GM23338 (cell line): Measurements from ENCODE around the gene EPHA4. TPM values are rescaled to one million over a fixed set of nuclear protein-coding genes. Genes with fewer than 3 reads are reported as not detected.

Source experiments
- ATAC-seq: fragments of 200-7000 bp; cut with Tn5 transposase; 3 replicates; pipeline ENCODE4 v1.9.1; 2020
- DNase-seq: peaks from one replicate; pipeline ENCODE4 v3.0.0-alpha.2; 2015; ENCODE audit warnings: low spot score
- H2AFZ ChIP-seq: fragments of 200-600 bp; sonication (generic); 2 replicates; pipeline ENCODE4 v1.8.0; 2016; ENCODE audit warnings: antibody characterized with exemption, mild to moderate bottlenecking, moderate library complexity
- H3F3A ChIP-seq: fragments of 200-600 bp; sonication (generic); replicated peaks from 2 replicates; pipeline ENCODE4 v1.8.0; 2017; ENCODE audit warnings: antibody characterized with exemption, mixed run types, low read depth
- H3K27ac ChIP-seq: fragments of 200-600 bp; sonication (generic); 2 replicates; pipeline ENCODE4 v1.6.1; 2016; ENCODE audit warnings: low read depth
- H3K27me3 ChIP-seq: fragments of 200-600 bp; sonication (generic); 2 replicates; pipeline ENCODE4 v1.8.0; 2016; ENCODE audit warnings: mild to moderate bottlenecking, mixed run types, moderate library complexity; ENCODE audit not compliant: insufficient read depth
- H3K36me3 ChIP-seq: fragments of 200-600 bp; sonication (generic); 2 replicates; pipeline ENCODE4 v1.8.0; 2016; ENCODE audit warnings: mild to moderate bottlenecking; ENCODE audit not compliant: insufficient read depth
- H3K4me1 ChIP-seq: fragments of 200-600 bp; sonication (generic); 2 replicates; pipeline ENCODE4 v1.8.0; 2016; ENCODE audit warnings: mild to moderate bottlenecking, moderate library complexity; ENCODE audit not compliant: insufficient read depth
- H3K4me2 ChIP-seq: fragments of 200-600 bp; sonication (generic); 2 replicates; pipeline ENCODE4 v1.7.1; 2017; ENCODE audit warnings: mixed run types
- H3K4me3 ChIP-seq: fragments of 200-600 bp; sonication (generic); 2 replicates; pipeline ENCODE4 v1.6.1; 2016; ENCODE audit warnings: mixed run types
- H3K79me2 ChIP-seq: fragments of 200-600 bp; sonication (generic); replicated peaks from 2 replicates; pipeline ENCODE4 v1.8.0; 2017; ENCODE audit warnings: mild to moderate bottlenecking; ENCODE audit not compliant: insufficient read depth
- H3K9me2 ChIP-seq: fragments of 200-600 bp; sonication (generic); 2 replicates; pipeline ENCODE4 v1.8.0; 2017; ENCODE audit not compliant: insufficient read depth
- H4K20me1 ChIP-seq: fragments of 200-600 bp; sonication (generic); replicated peaks from 2 replicates; pipeline ENCODE4 v1.8.0; 2017; ENCODE audit warnings: mild to moderate bottlenecking; ENCODE audit not compliant: insufficient read depth
- H3K27ac Mint-ChIP-seq: 2 replicates; pipeline ENCODE4 v1.8.0; 2020; ENCODE audit warnings: inconsistent platforms, mild to moderate bottlenecking, moderate library complexity, mixed read lengths
- H3K27me3 Mint-ChIP-seq: 3 replicates; pipeline ENCODE4 v1.8.0; 2022; ENCODE audit warnings: low read depth, mild to moderate bottlenecking, moderate library complexity, mixed read lengths, inconsistent platforms; ENCODE audit not compliant: insufficient read depth, poor library complexity
- H3K36me3 Mint-ChIP-seq: 3 replicates; pipeline ENCODE4 v1.8.0; 2021; ENCODE audit warnings: low read depth, mild to moderate bottlenecking, inconsistent platforms, moderate library complexity, mixed read lengths
- H3K4me1 Mint-ChIP-seq: 3 replicates; pipeline ENCODE4 v1.8.0; 2020; ENCODE audit warnings: mild to moderate bottlenecking, inconsistent platforms, mixed read lengths
- H3K4me3 Mint-ChIP-seq: 3 replicates; pipeline ENCODE4 v1.8.0; 2021; ENCODE audit warnings: moderate library complexity, mild to moderate bottlenecking, inconsistent platforms, mixed read lengths
- H3K9me3 Mint-ChIP-seq: 3 replicates; pipeline ENCODE4 v1.8.0; 2020; ENCODE audit warnings: moderate library complexity, mild to moderate bottlenecking, inconsistent platforms, mixed read lengths
- CREB1 ChIP-seq: fragments of 250-450 bp; sonication (Bioruptor Pico); IDR thresholded peaks from 2 replicates; pipeline ENCODE4 v1.5.0; 2020; ENCODE audit warnings: low read depth, mild to moderate bottlenecking, moderate library complexity
- CTCF ChIP-seq, 2 experiments: fragments of 200-600 bp in 1 of 2; sonication (generic) in 1 of 2; conservative IDR thresholded peaks; 2 replicates each; pipeline versions ENCODE4 v1.5.1 to v1.6.1; 2016 to 2017; ENCODE audit warnings: antibody characterized with exemption in 2 of 2, low read depth in 2 of 2, mild to moderate bottlenecking in 2 of 2, moderate library complexity in 1 of 2
- ETS1 ChIP-seq: IDR thresholded peaks from 2 replicates; pipeline ENCODE4 v1.6.1; 2016; ENCODE audit warnings: antibody characterized with exemption
- EZH2 ChIP-seq: fragments of 200-600 bp; sonication (generic); IDR thresholded peaks from one replicate; pipeline ENCODE4 v1.8.0; 2017; ENCODE audit warnings: antibody characterized with exemption, mild to moderate bottlenecking, low read depth; ENCODE audit not compliant: unreplicated experiment
- EZH2phosphoT487 ChIP-seq: fragments of 200-600 bp; sonication (generic); IDR thresholded peaks from one replicate; pipeline ENCODE4 v1.8.1; 2018; ENCODE audit warnings: antibody characterized with exemption; ENCODE audit not compliant: unreplicated experiment
- JUNB ChIP-seq: IDR thresholded peaks from one replicate; pipeline ENCODE4 v1.6.1; 2016; ENCODE audit warnings: antibody characterized with exemption; ENCODE audit not compliant: unreplicated experiment
- NANOG ChIP-seq: IDR thresholded peaks from 2 replicates; pipeline ENCODE4 v1.6.1; 2016; ENCODE audit warnings: antibody characterized with exemption, borderline replicate concordance
- POLR2AphosphoS5 ChIP-seq: IDR thresholded peaks from 2 replicates; pipeline ENCODE4 v1.6.1; 2016; ENCODE audit warnings: antibody characterized with exemption, low read depth
- REST ChIP-seq: IDR thresholded peaks from one replicate; pipeline ENCODE4 v1.6.1; 2018; ENCODE audit warnings: antibody characterized with exemption; ENCODE audit not compliant: unreplicated experiment
- STAT1 ChIP-seq: IDR thresholded peaks from one replicate; pipeline ENCODE4 v1.6.1; 2016; ENCODE audit warnings: antibody characterized with exemption; ENCODE audit not compliant: unreplicated experiment
- ZNF114 ChIP-seq: fragments of 250-450 bp; sonication (Bioruptor Pico); IDR thresholded peaks from 2 replicates; pipeline ENCODE4 v1.5.0; 2020; ENCODE audit warnings: mild to moderate bottlenecking, moderate library complexity
- ZNF331 ChIP-seq: fragments of 250-450 bp; sonication (Bioruptor Pico); IDR thresholded peaks from 2 replicates; pipeline ENCODE4 v1.5.0; 2020; ENCODE audit warnings: low read depth, mild to moderate bottlenecking, moderate library complexity
- ZNF462 ChIP-seq: fragments of 250-450 bp; sonication (Bioruptor Pico); IDR thresholded peaks from 2 replicates; pipeline ENCODE4 v1.5.0; 2020; ENCODE audit warnings: mild to moderate bottlenecking, moderate library complexity
- polyA plus RNA-seq: library from polyadenylated mRNA; unstranded; fragments of >200 nt; fragmentation: Nextera tagmentation; extraction: Ambion mirVana; gene quantifications from 2 replicates; pipeline ENCODE4 v1.2.1, GENCODE V29; 2016
- total RNA-seq: library from RNA; depleted of rRNA; stranded (reverse); fragments of >200 nt; shearing (Covaris generic); gene quantifications from 2 replicates; pipeline ENCODE4 v1.2.3, GENCODE V29; 2014

EPHA4 gene
- total and polyA plus RNA-seq, 2 experiments from 2014 or later, result 4.1 to 6.2 TPM

- no peak overlapping the region for H3K27ac Mint-ChIP-seq
- H3K4me1 ChIP-seq, result peaks cover 13% of the 10 kb centered on the region
- no peak overlapping the region for H3K4me3 ChIP-seq
- no peaks in the 10 kb centered on the region for H3K36me3 Mint-ChIP-seq
- H3K9me2 ChIP-seq, result no peaks in the 10 kb centered on the region
- no peaks in the 10 kb centered on the region for H3K79me2 ChIP-seq
- no peaks in the 10 kb centered on the region for H3K27me3 ChIP-seq
- ATAC-seq (no peak), DNase-seq (no peak)
- H3K4me2 ChIP-seq, result no peak overlapping the region
- H3K27me3 Mint-ChIP-seq, result no peaks in the 10 kb centered on the region
- H3K9me3 Mint-ChIP-seq, result no peaks in the 10 kb centered on the region; the same call in 2 of the 3 replicates
- peak overlapping the region; percentile 85 for H2AFZ ChIP-seq
- no peaks in the 10 kb centered on the region for H4K20me1 ChIP-seq
- H3K4me3 Mint-ChIP-seq, result no peak overlapping the region
- TF ChIP-seq EZH2phosphoT487, result no peak
- no peak for TF ChIP-seq NANOG
- TF ChIP-seq ETS1, result no peak
- TF ChIP-seq STAT1, result no peak
- TF ChIP-seq EZH2, result no peak
- TF ChIP-seq REST, result no peak
- TF ChIP-seq JUNB, result no peak
- no peak for TF ChIP-seq CTCF (conservative IDR thresholded peaks at IDR 0.05; ENCODE audit: low read depth in 2 of 2)
- no peak for TF ChIP-seq CREB1
- TF ChIP-seq ZNF331 (CRISPR knock-in tag), result no peak
- TF ChIP-seq ZNF462, result no peak
- no peak for TF ChIP-seq ZNF114 (CRISPR knock-in tag)
- no peak for TF ChIP-seq POLR2AphosphoS5
- peaks cover 13% of the 10 kb centered on the region for H3K4me1 Mint-ChIP-seq
- no peaks in the 10 kb centered on the region for H3F3A ChIP-seq
- H3K27ac ChIP-seq, result no peak overlapping the region
- no peaks in the 10 kb centered on the region for H3K36me3 ChIP-seq
These were observed 38.6 kb upstream of the EPHA4 start for GRCh38 chr2:221610675-221611074.
